MM.1S (cell line): Measurements from ENCODE around the gene FETUB.

Experiments
- DNase-seq: peaks from one replicate; pipeline ENCODE4 v3.0.0-alpha.2; 2015
- H2AFZ ChIP-seq: fragments of 300-600 bp; sonication (generic); 2 replicates; pipeline ENCODE4 v1.6.0; 2016; ENCODE audit warnings: antibody characterized with exemption, low read length
- H3F3A ChIP-seq: fragments of 300-600 bp; sonication (generic); 2 replicates; pipeline ENCODE4 v1.6.1; 2016; ENCODE audit warnings: mild to moderate bottlenecking, antibody characterized with exemption, low read length, moderate library complexity, mixed read lengths; ENCODE audit not compliant: insufficient read depth
- H3K27ac ChIP-seq: fragments of 300-600 bp; sonication (generic); 2 replicates; pipeline ENCODE4 v1.5.1; 2016; ENCODE audit warnings: mild to moderate bottlenecking, low read length
- H3K27me3 ChIP-seq: fragments of 300-600 bp; sonication (generic); replicated peaks from 2 replicates; pipeline ENCODE4 v1.6.0; 2016; ENCODE audit warnings: low read length; ENCODE audit not compliant: insufficient read depth
- H3K36me3 ChIP-seq: fragments of 300-600 bp; sonication (generic); replicated peaks from 2 replicates; pipeline ENCODE4 v1.6.1; 2016; ENCODE audit warnings: mild to moderate bottlenecking, low read length, mixed read lengths; ENCODE audit not compliant: insufficient read depth
- H3K4me1 ChIP-seq: fragments of 300-600 bp; sonication (generic); 2 replicates; pipeline ENCODE4 v1.6.1; 2016; ENCODE audit warnings: low read length, mixed read lengths
- H3K4me2 ChIP-seq: fragments of 300-600 bp; sonication (generic); 2 replicates; pipeline ENCODE4 v1.6.0; 2016; ENCODE audit warnings: low read depth, low read length
- H3K4me3 ChIP-seq: fragments of 300-600 bp; sonication (generic); 2 replicates; pipeline ENCODE4 v1.5.1; 2016; ENCODE audit warnings: low read length, mixed read lengths
- H3K79me2 ChIP-seq: fragments of 300-600 bp; sonication (generic); 2 replicates; pipeline ENCODE4 v1.6.1; 2016; ENCODE audit warnings: mixed run types, low read length, mixed read lengths
- H3K9ac ChIP-seq: fragments of 300-600 bp; sonication (generic); 2 replicates; pipeline ENCODE4 v1.6.1; 2016; ENCODE audit warnings: low read length, mixed read lengths
- H3K9me2 ChIP-seq: fragments of 300-600 bp; sonication (generic); replicated peaks from 2 replicates; pipeline ENCODE4 v1.6.1; 2016; ENCODE audit warnings: mild to moderate bottlenecking, low read length, mixed read lengths; ENCODE audit not compliant: insufficient read depth
- H3K9me3 ChIP-seq: fragments of 300-600 bp; sonication (generic); replicated peaks from 2 replicates; pipeline ENCODE4 v1.6.1; 2016; ENCODE audit warnings: mild to moderate bottlenecking, low read length, mixed read lengths; ENCODE audit not compliant: insufficient read depth
- H4K20me1 ChIP-seq: fragments of 300-600 bp; sonication (generic); 2 replicates; pipeline ENCODE4 v1.6.1; 2016; ENCODE audit warnings: mild to moderate bottlenecking, low read length, moderate library complexity, mixed read lengths; ENCODE audit not compliant: insufficient read depth
- EZH2 ChIP-seq: fragments of 300-600 bp; sonication (generic); optimal IDR thresholded peaks from 2 replicates; pipeline ENCODE3; 2017; ENCODE audit warnings: low read depth, mild to moderate bottlenecking, antibody characterized with exemption, low read length, mixed read lengths
- EZH2phosphoT487 ChIP-seq: fragments of 300-600 bp; sonication (generic); IDR thresholded peaks from 2 replicates; pipeline ENCODE4 v1.6.1; 2018; ENCODE audit warnings: antibody characterized with exemption, low read length
- TF ChIP-seq, protein P1 (sequence below): fragments of 300-600 bp; sonication (generic); IDR thresholded peaks from 2 replicates; pipeline ENCODE4 v1.5.1; 2016; ENCODE audit warnings: antibody characterized with exemption, low read length, mixed read lengths

FETUB gene

DNA sequence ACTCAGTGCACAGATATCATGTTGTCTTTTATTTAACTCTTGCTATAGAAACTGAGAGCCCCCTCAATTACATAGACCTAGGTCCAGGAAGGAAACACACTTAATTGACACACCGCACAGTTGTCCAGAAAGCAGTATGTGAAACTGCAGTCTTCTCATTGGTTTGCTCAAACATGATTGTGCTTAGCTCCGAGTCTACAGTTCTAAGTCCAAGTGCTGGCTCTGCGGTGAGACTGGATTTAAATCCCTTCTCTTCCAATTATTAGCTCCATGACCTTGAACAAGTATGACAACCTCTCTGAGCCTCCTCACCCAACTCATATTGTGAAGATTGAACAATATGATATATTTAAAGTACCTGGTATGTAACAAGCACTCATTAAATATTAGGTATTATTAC is 46.3 kb upstream of the FETUB start:
- no peaks in the 10 kb centered on the region for H3K9me3 ChIP-seq
- H3K79me2 ChIP-seq, result no peaks in the 10 kb centered on the region
- no peaks in the 10 kb centered on the region for H3K27me3 ChIP-seq
- TF ChIP-seq EZH2phosphoT487 (no peak), EZH2 (no peak)
- TF ChIP-seq, protein P1, sequence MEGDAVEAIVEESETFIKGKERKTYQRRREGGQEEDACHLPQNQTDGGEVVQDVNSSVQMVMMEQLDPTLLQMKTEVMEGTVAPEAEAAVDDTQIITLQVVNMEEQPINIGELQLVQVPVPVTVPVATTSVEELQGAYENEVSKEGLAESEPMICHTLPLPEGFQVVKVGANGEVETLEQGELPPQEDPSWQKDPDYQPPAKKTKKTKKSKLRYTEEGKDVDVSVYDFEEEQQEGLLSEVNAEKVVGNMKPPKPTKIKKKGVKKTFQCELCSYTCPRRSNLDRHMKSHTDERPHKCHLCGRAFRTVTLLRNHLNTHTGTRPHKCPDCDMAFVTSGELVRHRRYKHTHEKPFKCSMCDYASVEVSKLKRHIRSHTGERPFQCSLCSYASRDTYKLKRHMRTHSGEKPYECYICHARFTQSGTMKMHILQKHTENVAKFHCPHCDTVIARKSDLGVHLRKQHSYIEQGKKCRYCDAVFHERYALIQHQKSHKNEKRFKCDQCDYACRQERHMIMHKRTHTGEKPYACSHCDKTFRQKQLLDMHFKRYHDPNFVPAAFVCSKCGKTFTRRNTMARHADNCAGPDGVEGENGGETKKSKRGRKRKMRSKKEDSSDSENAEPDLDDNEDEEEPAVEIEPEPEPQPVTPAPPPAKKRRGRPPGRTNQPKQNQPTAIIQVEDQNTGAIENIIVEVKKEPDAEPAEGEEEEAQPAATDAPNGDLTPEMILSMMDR, result no peak
- no peaks in the 10 kb centered on the region for H3F3A ChIP-seq
- DNase-seq, result no peak
- H3K36me3 ChIP-seq, result no peaks in the 10 kb centered on the region
- H4K20me1 ChIP-seq, result no peaks in the 10 kb centered on the region
- no peak overlapping the region for H3K9ac ChIP-seq
- no peak overlapping the region for H3K27ac ChIP-seq
- H3K4me3 ChIP-seq, result no peak overlapping the region
- H3K4me1 ChIP-seq, result no peaks in the 10 kb centered on the region
- H2AFZ ChIP-seq, result no peak overlapping the region
- H3K4me2 ChIP-seq, result no peak overlapping the region
- H3K9me2 ChIP-seq, result no peaks in the 10 kb centered on the region

GRCh38 chr3:186594591-186595113 is 45.5 kb upstream of the FETUB start:
- Histone ChIP-seq H3K9ac (no peak overlapping the region), H3K36me3 (no peaks in the 10 kb centered on the region), H3K9me2 (no peaks in the 10 kb centered on the region), H3K27me3 (no peaks in the 10 kb centered on the region), H2AFZ (no peak overlapping the region), H3K27ac (no peak overlapping the region), H3K4me1 (no peaks in the 10 kb centered on the region), H3K4me3 (no peak overlapping the region), H3F3A (no peaks in the 10 kb centered on the region), H3K79me2 (no peaks in the 10 kb centered on the region), H3K9me3 (no peaks in the 10 kb centered on the region), H4K20me1 (no peaks in the 10 kb centered on the region), H3K4me2 (no peak overlapping the region)
- TF ChIP-seq EZH2, result no peak
- TF ChIP-seq EZH2phosphoT487, result no peak
- TF ChIP-seq, protein P1, result no peak
- DNase-seq, result no peak

DNA sequence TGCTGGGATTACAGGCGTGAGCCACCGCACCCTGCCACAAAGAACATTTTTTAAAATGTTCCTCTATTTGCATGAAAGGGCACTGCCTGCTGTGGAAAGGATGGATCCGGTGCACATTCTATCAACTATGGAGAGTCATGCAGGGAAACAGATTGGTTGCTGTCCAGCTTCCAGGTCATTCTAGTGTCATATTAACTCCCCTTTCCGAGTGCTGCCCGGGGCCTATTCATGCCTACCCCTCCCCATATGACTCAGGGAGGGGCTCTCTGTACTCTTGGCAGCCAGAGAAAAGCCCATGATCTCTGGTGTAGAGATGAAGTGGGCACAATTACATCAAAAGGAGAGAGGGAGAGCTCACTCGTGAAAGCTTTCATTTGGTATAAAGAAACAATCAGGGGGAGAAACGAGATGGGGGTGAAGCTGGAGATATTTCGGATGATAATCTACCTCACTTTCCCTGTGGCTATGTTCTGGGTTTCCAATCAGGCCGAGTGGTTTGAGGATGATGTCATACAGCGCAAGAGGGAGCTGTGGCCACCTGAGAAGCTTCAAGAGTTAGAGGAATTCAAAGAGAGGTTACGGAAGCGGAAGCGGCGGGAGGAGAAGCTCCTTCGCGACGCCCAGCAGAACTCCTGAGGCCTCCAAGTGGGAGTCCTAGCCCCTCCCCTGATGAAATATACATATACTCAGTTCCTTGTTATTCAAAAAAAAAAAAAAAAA is 43.5 kb upstream of the FETUB start:
- H3K4me2 ChIP-seq, result no peak overlapping the region
- no peak overlapping the region for H3K4me3 ChIP-seq
- H4K20me1 ChIP-seq, result no peaks in the 10 kb centered on the region
- no peaks in the 10 kb centered on the region for H3K36me3 ChIP-seq
- no peaks in the 10 kb centered on the region for H3K9me2 ChIP-seq
- no peaks in the 10 kb centered on the region for H3K79me2 ChIP-seq
- H3K9me3 ChIP-seq, result no peaks in the 10 kb centered on the region
- H3K27ac ChIP-seq, result no peak overlapping the region
- H3K4me1 ChIP-seq, result no peaks in the 10 kb centered on the region
- no peak for DNase-seq
- H3F3A ChIP-seq, result no peaks in the 10 kb centered on the region
- TF ChIP-seq EZH2phosphoT487 (no peak), EZH2 (no peak)
- TF ChIP-seq, protein P1, result no peak
- H3K27me3 ChIP-seq, result no peaks in the 10 kb centered on the region
- H2AFZ ChIP-seq, result no peak overlapping the region
- no peak overlapping the region for H3K9ac ChIP-seq
